Neural progenitor cell (in vitro differentiated cells): ENCODE measurements around the gene TOR1A. TPM values are rescaled to one million over a fixed set of nuclear protein-coding genes. Genes with fewer than 3 reads are reported as not detected.

Source experiments
- DNase-seq: peaks from one replicate; pipeline ENCODE4 v3.0.0-alpha.2; 2016; ENCODE audit warnings: low spot score
- H2AFZ ChIP-seq: fragments of 200-600 bp; sonication (generic); replicated peaks from 2 replicates; pipeline ENCODE4 v1.6.1; 2016; ENCODE audit warnings: antibody characterized with exemption
- H3F3A ChIP-seq: fragments of 200-600 bp; sonication (generic); 2 replicates; pipeline ENCODE4 v1.6.1; 2016; ENCODE audit warnings: antibody characterized with exemption, low read depth
- H3K27ac ChIP-seq: fragments of 200-600 bp; sonication (generic); 2 replicates; pipeline ENCODE4 v1.5.1; 2016; ENCODE audit warnings: mild to moderate bottlenecking
- H3K27me3 ChIP-seq: fragments of 200-600 bp; sonication (generic); 2 replicates; pipeline ENCODE4 v1.6.1; 2016; ENCODE audit warnings: mild to moderate bottlenecking, moderate library complexity
- H3K36me3 ChIP-seq: fragments of 200-600 bp; sonication (generic); 2 replicates; pipeline ENCODE4 v1.5.1; 2016
- H3K4me1 ChIP-seq: fragments of 200-600 bp; sonication (generic); 2 replicates; pipeline ENCODE4 v1.6.1; 2016; ENCODE audit warnings: mixed run types
- H3K4me2 ChIP-seq: fragments of 200-600 bp; sonication (generic); 2 replicates; pipeline ENCODE4 v1.6.1; 2016
- H3K4me3 ChIP-seq: fragments of 200-600 bp; sonication (generic); 2 replicates; pipeline ENCODE4 v1.5.1; 2016
- H3K79me2 ChIP-seq: fragments of 200-600 bp; sonication (generic); 2 replicates; pipeline ENCODE4 v1.6.1; 2016; ENCODE audit warnings: low read depth
- H3K9ac ChIP-seq: fragments of 200-600 bp; sonication (generic); 2 replicates; pipeline ENCODE4 v1.6.1; 2016
- H3K9me3 ChIP-seq: fragments of 200-600 bp; sonication (generic); 2 replicates; pipeline ENCODE4 v1.5.1; 2016; ENCODE audit warnings: low read depth
- H4K20me1 ChIP-seq: fragments of 200-600 bp; sonication (generic); 2 replicates; pipeline ENCODE4 v1.6.1; 2016; ENCODE audit warnings: low read depth
- H3K27ac Mint-ChIP-seq: 3 replicates; pipeline ENCODE4 v1.8.0; 2021; ENCODE audit warnings: mixed read lengths
- H3K27me3 Mint-ChIP-seq: 2 replicates; pipeline ENCODE4 v1.8.0; 2022; ENCODE audit warnings: low read depth, mild to moderate bottlenecking, inconsistent platforms, moderate library complexity, mixed read lengths; ENCODE audit not compliant: insufficient read depth
- H3K36me3 Mint-ChIP-seq: 3 replicates; pipeline ENCODE4 v1.8.0; 2021; ENCODE audit warnings: mixed read lengths
- H3K4me1 Mint-ChIP-seq: 3 replicates; pipeline ENCODE4 v1.8.0; 2021; ENCODE audit warnings: mixed read lengths
- H3K4me3 Mint-ChIP-seq: 3 replicates; pipeline ENCODE4 v1.8.0; 2021; ENCODE audit warnings: mild to moderate bottlenecking, moderate library complexity, mixed read lengths
- H3K9me3 Mint-ChIP-seq: 3 replicates; pipeline ENCODE4 v1.8.0; 2020; ENCODE audit warnings: mixed read lengths
- EZH2 ChIP-seq: fragments of 200-600 bp; sonication (generic); IDR thresholded peaks from 2 replicates; pipeline ENCODE4 v1.6.1; 2017; ENCODE audit warnings: antibody characterized with exemption, mild to moderate bottlenecking, moderate library complexity
- EZH2phosphoT487 ChIP-seq: fragments of 200-600 bp; sonication (generic); IDR thresholded peaks from 2 replicates; pipeline ENCODE4 v1.6.1; 2017; ENCODE audit warnings: antibody characterized with exemption
- total RNA-seq: library from RNA; depleted of rRNA; stranded (reverse); fragments of >200 nt; gene quantifications from 2 replicates; pipeline ENCODE4 v1.2.3, GENCODE V29; 2015; ENCODE audit warnings: low replicate concordance
- TF ChIP-seq, protein P1 (sequence below): fragments of 200-600 bp; sonication (generic); IDR thresholded peaks from 2 replicates; pipeline ENCODE4 v1.5.1; 2017; ENCODE audit warnings: antibody characterized with exemption, mild to moderate bottlenecking

The TOR1A gene
- total RNA-seq, 1 donor from 2014 or later: 39.6 TPM

GRCh38 chr9:129868872-129869486, 45.0 kb upstream of the TOR1A start:
- no peaks in the 10 kb centered on the region for H3F3A ChIP-seq
- H3K4me3 Mint-ChIP-seq: no peak overlapping the region
- H3K36me3 ChIP-seq: no peaks in the 10 kb centered on the region
- H3K4me2 ChIP-seq: no peak overlapping the region
- peaks cover 6% of the 10 kb centered on the region for H3K36me3 Mint-ChIP-seq
- peaks cover 3% of the 10 kb centered on the region for H3K27me3 Mint-ChIP-seq
- H3K4me1 ChIP-seq: no peaks in the 10 kb centered on the region
- no peak overlapping the region for H3K27ac ChIP-seq
- TF ChIP-seq EZH2phosphoT487 (no peak), EZH2 (no peak)
- TF ChIP-seq, protein P1, sequence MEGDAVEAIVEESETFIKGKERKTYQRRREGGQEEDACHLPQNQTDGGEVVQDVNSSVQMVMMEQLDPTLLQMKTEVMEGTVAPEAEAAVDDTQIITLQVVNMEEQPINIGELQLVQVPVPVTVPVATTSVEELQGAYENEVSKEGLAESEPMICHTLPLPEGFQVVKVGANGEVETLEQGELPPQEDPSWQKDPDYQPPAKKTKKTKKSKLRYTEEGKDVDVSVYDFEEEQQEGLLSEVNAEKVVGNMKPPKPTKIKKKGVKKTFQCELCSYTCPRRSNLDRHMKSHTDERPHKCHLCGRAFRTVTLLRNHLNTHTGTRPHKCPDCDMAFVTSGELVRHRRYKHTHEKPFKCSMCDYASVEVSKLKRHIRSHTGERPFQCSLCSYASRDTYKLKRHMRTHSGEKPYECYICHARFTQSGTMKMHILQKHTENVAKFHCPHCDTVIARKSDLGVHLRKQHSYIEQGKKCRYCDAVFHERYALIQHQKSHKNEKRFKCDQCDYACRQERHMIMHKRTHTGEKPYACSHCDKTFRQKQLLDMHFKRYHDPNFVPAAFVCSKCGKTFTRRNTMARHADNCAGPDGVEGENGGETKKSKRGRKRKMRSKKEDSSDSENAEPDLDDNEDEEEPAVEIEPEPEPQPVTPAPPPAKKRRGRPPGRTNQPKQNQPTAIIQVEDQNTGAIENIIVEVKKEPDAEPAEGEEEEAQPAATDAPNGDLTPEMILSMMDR: no peak
- no peak overlapping the region for H2AFZ ChIP-seq
- H3K27me3 ChIP-seq: no peaks in the 10 kb centered on the region
- no peaks in the 10 kb centered on the region for H3K9me3 Mint-ChIP-seq
- H3K9ac ChIP-seq: no peak overlapping the region
- no peaks in the 10 kb centered on the region for H3K79me2 ChIP-seq
- H4K20me1 ChIP-seq: no peaks in the 10 kb centered on the region
- no peaks in the 10 kb centered on the region for H3K9me3 ChIP-seq
- no peak for DNase-seq
- H3K4me1 Mint-ChIP-seq: peaks cover 7% of the 10 kb centered on the region
- H3K27ac Mint-ChIP-seq: no peak overlapping the region
- H3K4me3 ChIP-seq: no peak overlapping the region

- Histone ChIP-seq H3K9ac (no peak overlapping the region), H3K4me1 (no peaks in the 10 kb centered on the region), H3K4me3 (no peak overlapping the region), H3K36me3 (no peaks in the 10 kb centered on the region), H3K79me2 (no peaks in the 10 kb centered on the region), H3K4me2 (no peak overlapping the region), H3K27ac (no peak overlapping the region), H2AFZ (no peak overlapping the region), H3F3A (no peaks in the 10 kb centered on the region), H4K20me1 (no peaks in the 10 kb centered on the region), H3K27me3 (no peaks in the 10 kb centered on the region), H3K9me3 (no peaks in the 10 kb centered on the region)
- TF ChIP-seq, protein P1: no peak
- TF ChIP-seq EZH2 (no peak), EZH2phosphoT487 (no peak)
- no peak overlapping the region for H3K4me3 Mint-ChIP-seq
- H3K27me3 Mint-ChIP-seq: peaks cover 3% of the 10 kb centered on the region
- no peaks in the 10 kb centered on the region for H3K9me3 Mint-ChIP-seq
- H3K36me3 Mint-ChIP-seq: peaks cover 10% of the 10 kb centered on the region
- no peak for DNase-seq
- no peak overlapping the region for H3K27ac Mint-ChIP-seq
- peaks cover 7% of the 10 kb centered on the region for H3K4me1 Mint-ChIP-seq
Observed at GRCh38 chr9:129868023-129868871, 44.3 kb upstream of the TOR1A start.

DNA sequence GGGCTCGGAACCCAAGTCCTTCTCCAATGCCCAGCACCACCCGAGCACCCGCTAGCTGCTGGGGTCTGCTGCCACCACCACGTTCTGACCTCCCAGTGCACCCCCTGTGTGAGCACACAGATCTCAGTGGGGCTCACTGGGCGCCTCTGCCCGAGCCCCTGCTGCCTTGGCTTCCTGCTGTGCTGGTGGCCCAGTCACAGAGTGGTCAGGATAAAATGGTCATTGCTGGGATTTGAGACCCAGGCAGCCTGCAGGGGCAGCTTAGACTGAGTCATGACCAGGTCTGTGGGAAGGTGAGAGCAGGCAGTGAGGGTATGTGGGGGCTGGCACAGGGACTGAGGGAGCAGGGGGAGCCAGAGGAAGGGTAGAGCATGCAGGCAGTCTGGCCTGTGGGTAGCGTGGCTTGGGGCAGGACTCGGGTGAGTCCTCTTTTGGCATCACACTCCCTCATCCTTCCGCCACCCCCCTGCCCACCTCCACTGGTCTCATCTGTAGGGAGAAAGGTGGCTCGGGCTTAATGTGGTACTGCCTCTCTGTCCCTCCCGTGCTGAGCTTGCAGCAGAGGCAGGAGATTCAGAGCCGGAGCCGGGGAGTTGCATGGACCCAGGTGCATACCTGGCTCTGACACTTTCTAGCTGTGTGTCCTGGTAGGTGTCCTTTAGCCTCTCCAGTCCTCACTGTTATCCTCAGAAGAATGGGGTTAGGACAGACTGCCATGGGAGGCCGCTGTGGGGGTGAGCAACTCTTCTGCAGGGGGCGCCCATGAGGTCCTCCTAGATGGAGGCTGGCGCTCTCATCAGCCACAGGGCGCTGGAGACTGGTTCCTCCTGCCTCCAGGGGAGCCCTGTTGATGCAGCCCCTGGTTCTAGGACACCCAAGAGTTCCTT, 43.4 kb upstream of the TOR1A start:
- no peak overlapping the region for H3K9ac ChIP-seq
- H3K36me3 ChIP-seq: no peaks in the 10 kb centered on the region

More for the DNA sequence above, 43.4 kb upstream of the TOR1A start:
- H3K9me3 Mint-ChIP-seq: no peaks in the 10 kb centered on the region
- H3K4me3 Mint-ChIP-seq: no peak overlapping the region
- H2AFZ ChIP-seq: no peak overlapping the region
- H3K4me1 ChIP-seq: no peaks in the 10 kb centered on the region
- H3K27ac ChIP-seq: no peak overlapping the region
- H3K4me1 Mint-ChIP-seq: peaks cover 7% of the 10 kb centered on the region
- H3K4me3 ChIP-seq: no peak overlapping the region
- H3K9me3 ChIP-seq: no peaks in the 10 kb centered on the region
- TF ChIP-seq EZH2 (no peak), EZH2phosphoT487 (no peak)
- TF ChIP-seq, protein P1: no peak
- no peaks in the 10 kb centered on the region for H3K27me3 ChIP-seq
- peaks cover 10% of the 10 kb centered on the region for H3K36me3 Mint-ChIP-seq
- DNase-seq: no peak
- no peak overlapping the region for H3K27ac Mint-ChIP-seq
- no peaks in the 10 kb centered on the region for H4K20me1 ChIP-seq
- H3K79me2 ChIP-seq: no peaks in the 10 kb centered on the region
- H3F3A ChIP-seq: no peaks in the 10 kb centered on the region
- H3K4me2 ChIP-seq: no peak overlapping the region
- peaks cover 3% of the 10 kb centered on the region for H3K27me3 Mint-ChIP-seq
